ENCODE results near the gene SH3PXD2A. TPM values are rescaled to one million over a fixed set of nuclear protein-coding genes. Genes with fewer than 3 reads are reported as not detected.
"Not testable (repeated sequence)": the region's sequence is repeated elsewhere in the genome, so short reads cannot be mapped to it uniquely, and the experiment has no call there.

The SH3PXD2A gene
- total and polyA plus RNA-seq, 8 donors = 3.9 to 16.4 (median 8.0) TPM

- no peak for ATAC-seq
- TF ChIP-seq CTCF (IDR thresholded peaks at IDR 0.05) = no peak
- Histone ChIP-seq H3K27me3 (no peaks in the 10 kb centered on the region), H3K27ac (no peak overlapping the region), H3K4me1 (peaks cover 10 to 12% (median 11%) of the 10 kb centered on the region in 3 donors), H3K9me3 (no peaks in the 10 kb centered on the region), H3K36me3 (no peaks in the 10 kb centered on the region), H3K4me3 (no peak overlapping the region)
- WGBS, 2 donors = 93 to 95% methylated on average over 8 of the region's 8 CpGs
- no peak for FAIRE-seq
- intact Hi-C loops (cut with DNase I) = no loop called here
- no peak for DNase-seq
Measured at GRCh38 chr10:103736044-103736443, 119.3 kb downstream of the SH3PXD2A start.

GRCh38 chr10:103734731-103735130 lies 120.6 kb downstream of the SH3PXD2A start:
- H3K9me3 ChIP-seq = no peaks in the 10 kb centered on the region
- no peak overlapping the region for H3K4me3 ChIP-seq
- no peak for TF ChIP-seq CTCF (IDR thresholded peaks at IDR 0.05)
- H3K27me3 ChIP-seq = no peaks in the 10 kb centered on the region
- FAIRE-seq (no peak), DNase-seq (no peak), ATAC-seq (no peak)
- no peak overlapping the region for H3K27ac ChIP-seq
- H3K36me3 ChIP-seq = no peaks in the 10 kb centered on the region
- 87 to 91% methylated on average over 4 of the region's 4 CpGs for WGBS, 2 donors
- intact Hi-C loops (cut with DNase I) = no loop called here
- H3K4me1 ChIP-seq = peaks cover 10 to 12% (median 11%) of the 10 kb centered on the region in 3 donors

- no peak for FAIRE-seq
- Histone ChIP-seq H3K4me3 (no peak overlapping the region), H3K36me3 (no peaks in the 10 kb centered on the region), H3K9me3 (no peaks in the 10 kb centered on the region), H3K27me3 (no peaks in the 10 kb centered on the region), H3K27ac (peak overlapping the region in 2 of 4 donors; percentile 52 to 76), H3K4me1 (peaks cover 10 to 12% (median 11%) of the 10 kb centered on the region in 3 donors)
- DNase-seq = no peak
- 80 to 81% methylated on average over 6 of the region's 6 CpGs for WGBS, 2 donors
- intact Hi-C loops (cut with DNase I) = no loop called here
- ATAC-seq = peak in 2 of 4 donors; percentile 6 to 15
- TF ChIP-seq CTCF (IDR thresholded peaks at IDR 0.05) = no peak
Measured at GRCh38 chr10:103733045-103733419, 122.3 kb downstream of the SH3PXD2A start.

GRCh38 chr10:103732339-103733044 lies 122.9 kb downstream of the SH3PXD2A start:
- H3K27me3 ChIP-seq = no peaks in the 10 kb centered on the region
- peak overlapping the region; percentile 13 to 76 (median 47) for H3K27ac ChIP-seq
- ATAC-seq (peak; percentile 81 to 94 (median 84)), FAIRE-seq (no peak), DNase-seq (peak in 3 of 6 donors; percentile 44 to 61 (median 59))
- 36 to 50% methylated on average over 14 of the region's 14 CpGs for whole genome bisulfite sequencing, 2 donors
- H3K36me3 ChIP-seq = no peaks in the 10 kb centered on the region
- TF ChIP-seq CTCF (IDR thresholded peaks at IDR 0.05) = no peak
- intact Hi-C loops (cut with DNase I) = no loop called here
- peaks cover 10 to 12% (median 11%) of the 10 kb centered on the region in 3 donors for H3K4me1 ChIP-seq
- H3K4me3 ChIP-seq = no peak overlapping the region
- no peaks in the 10 kb centered on the region for H3K9me3 ChIP-seq

- Histone ChIP-seq H3K4me1 (peaks cover 10 to 12% (median 11%) of the 10 kb centered on the region in 3 donors), H3K27ac (peak overlapping the region; percentile 0 to 76 (median 47)), H3K4me3 (no peak overlapping the region), H3K36me3 (no peaks in the 10 kb centered on the region), H3K27me3 (no peaks in the 10 kb centered on the region), H3K9me3 (no peaks in the 10 kb centered on the region)
- no peak for TF ChIP-seq CTCF (IDR thresholded peaks at IDR 0.05)
- intact Hi-C loops (cut with DNase I) = no loop called here
- DNase-seq (no peak), ATAC-seq (peak in 3 of 4 donors; percentile 47 to 59 (median 49)), FAIRE-seq (no peak)
- 22 to 30% methylated on average over 3 of the region's 3 CpGs for WGBS, 2 donors
Measured at GRCh38 chr10:103731609-103732270, 123.6 kb downstream of the SH3PXD2A start.

- intact Hi-C loops (cut with DNase I); ATAC-seq; DNase-seq; H3K9me3 ChIP-seq; FAIRE-seq; H3K4me3 ChIP-seq; H3K36me3 ChIP-seq; H3K27me3 ChIP-seq: not testable (repeated sequence)
- Histone ChIP-seq H3K27ac (peak overlapping the region in 1 of 4 donors; percentile 76), H3K4me1 (peaks cover 10 to 12% (median 11%) of the 10 kb centered on the region in 3 donors)
- WGBS, 2 donors = 83 to 96% methylated on average over 4 of the region's 4 CpGs
Measured at GRCh38 chr10:103731026-103731425, 124.3 kb downstream of the SH3PXD2A start.

Measured in pancreas (tissue), 10 donors.